GM19238 (cell line): ENCODE results near the gene SETD7.
A peak's percentile ranks its signal among the peaks of the same experiment; 100 is the strongest.

ENCODE experiments used
- DNase-seq: peaks from one replicate; pipeline ENCODE4 v3.0.0; 2011; ENCODE audit warnings: low spot score; ENCODE audit not compliant: insufficient read length

The SETD7 gene

DNA sequence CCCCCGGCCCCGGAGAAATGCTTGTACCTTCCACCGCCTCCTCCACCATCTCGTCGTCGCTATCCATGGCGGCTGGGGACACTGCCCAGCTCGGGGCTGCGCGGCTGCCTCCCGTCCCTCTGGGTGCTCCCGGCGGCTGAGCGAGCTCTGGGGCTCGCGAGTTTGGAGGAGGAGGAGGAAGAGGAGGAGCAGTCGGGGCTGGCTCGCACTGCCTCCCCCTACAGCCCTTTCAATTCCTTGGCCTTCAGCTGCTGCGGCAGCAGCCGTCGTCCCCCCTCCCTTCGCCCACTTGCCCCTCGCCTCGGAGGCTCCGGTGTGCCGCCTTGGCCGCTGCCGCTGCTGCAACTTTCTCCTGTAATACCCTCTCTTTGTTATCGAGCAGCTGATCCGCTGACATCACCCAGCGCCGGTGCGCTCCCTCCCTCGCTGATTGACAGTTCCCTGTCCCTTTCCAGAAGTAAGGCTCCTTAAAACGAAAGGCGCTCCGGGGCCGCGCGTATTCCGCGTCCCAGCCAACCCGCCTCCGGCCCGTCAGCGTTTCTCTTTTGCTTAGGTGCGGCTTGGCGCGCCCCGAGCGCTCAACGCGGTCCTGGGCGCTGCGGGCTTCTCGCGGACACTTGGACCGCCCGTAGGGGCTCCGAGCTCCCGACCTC is at the start of gene SETD7:
SETD7 (minus strand) TSS at position 149 of the 653 bp plus-strand sequence; CDS start at position 67, 82 bp downstream.
- peak; percentile 18 for DNase-seq

DNA sequence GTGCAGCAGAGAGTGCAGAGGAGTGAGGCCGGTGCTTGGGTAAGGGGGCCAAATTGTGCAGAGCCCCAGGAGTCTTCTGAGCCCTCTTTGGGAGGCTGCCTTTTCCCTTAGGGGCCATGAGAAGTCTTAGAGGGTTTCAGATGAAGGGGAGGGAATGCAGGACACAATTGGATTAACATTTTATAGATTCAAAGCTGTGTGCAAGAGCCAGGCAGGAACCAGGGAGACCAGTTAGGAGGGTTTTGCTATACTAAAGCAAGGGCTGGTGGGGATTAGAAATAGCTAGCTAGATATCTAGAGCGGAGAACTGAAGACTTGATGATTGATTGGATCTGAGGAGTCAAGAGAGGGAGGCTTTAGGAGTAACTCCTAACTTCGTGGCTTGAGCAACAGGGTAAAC is 49.5 kb upstream of the SETD7 start:
- no peak for DNase-seq

DNA sequence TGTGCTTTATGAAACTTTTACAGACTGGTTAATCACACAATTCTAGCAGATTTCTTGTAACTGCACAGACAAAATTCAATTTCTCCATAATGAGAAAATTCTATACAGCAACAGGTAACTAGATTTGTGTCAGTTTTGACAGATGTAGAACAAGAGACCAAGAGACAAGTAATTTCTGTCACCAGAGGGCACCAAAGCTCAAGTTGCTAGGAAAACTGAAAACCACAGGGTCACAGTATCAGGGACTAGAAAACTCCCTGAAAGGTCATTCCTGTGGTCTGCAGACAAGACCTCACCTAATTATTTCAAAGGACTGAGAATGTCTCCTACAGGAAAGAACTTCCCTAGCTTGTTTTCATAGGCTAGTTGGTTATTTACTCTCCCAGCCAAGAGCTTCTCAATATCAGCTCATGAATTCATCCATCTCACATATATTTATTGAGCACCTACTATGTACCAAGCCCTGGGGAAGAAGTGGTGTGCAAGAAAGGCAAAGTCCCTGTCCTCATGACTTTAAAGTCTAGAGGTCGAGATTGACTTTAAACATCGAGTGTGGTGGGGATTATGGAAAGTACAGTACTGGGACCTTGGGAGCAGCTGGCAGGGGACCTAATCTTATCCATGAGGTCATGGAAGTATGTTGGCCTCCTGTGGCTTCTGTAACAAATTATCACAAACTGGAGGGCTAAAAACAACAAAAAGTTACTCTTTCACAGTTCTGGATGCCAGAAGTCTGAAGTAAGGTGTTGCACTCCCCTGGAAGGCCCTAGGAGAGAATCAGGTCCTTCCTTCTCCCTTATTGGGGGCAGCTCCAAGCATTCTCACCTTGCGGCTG is 47.8 kb upstream of the SETD7 start:
- no peak for DNase-seq

DNA sequence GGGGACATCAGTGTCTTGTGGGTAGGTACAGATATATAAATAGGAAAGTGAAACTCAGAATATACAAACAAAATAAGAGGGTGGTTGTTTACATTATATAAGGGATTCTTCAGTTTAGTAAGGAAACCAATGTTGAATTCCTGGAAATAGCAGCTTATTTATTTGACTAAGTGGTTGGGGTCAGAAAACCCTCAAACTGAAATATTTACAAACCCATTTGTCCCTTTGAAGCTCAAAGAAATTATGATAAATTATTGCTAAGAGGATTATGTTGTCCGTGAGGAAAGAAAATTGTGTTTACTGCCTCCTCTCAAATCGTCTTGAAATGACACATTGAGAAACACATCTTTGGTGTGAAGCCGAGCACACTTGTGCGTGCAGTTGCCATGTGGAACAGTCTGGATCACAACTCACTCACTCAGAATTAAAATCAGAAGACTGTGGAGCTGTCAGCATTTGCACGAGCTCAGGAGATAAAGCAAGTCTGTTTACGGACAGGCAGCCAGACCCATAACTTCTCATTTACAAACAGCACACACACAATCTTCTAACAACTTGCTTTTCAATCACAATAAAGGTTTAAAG is 46.8 kb upstream of the SETD7 start:
- DNase-seq: no peak

DNA sequence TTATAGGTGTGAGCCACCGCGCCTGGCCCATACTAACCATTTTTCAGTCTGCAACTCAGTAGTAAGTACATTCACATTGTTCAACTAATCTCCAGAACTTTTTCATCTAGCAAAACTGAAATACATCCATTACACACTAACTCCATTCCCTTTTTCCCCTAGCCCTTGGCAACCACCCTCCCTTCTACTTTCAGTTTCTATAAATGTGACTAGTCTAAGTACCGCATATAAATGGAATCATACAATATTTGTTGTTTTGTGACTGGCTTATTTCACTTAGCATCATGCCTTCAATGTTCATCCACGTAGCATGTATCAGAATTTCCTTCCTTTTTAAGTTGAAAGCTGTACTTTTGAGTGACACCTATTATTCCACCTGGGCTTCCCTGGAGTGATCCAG is 44.6 kb upstream of the SETD7 start:
- DNase-seq: no peak

DNA sequence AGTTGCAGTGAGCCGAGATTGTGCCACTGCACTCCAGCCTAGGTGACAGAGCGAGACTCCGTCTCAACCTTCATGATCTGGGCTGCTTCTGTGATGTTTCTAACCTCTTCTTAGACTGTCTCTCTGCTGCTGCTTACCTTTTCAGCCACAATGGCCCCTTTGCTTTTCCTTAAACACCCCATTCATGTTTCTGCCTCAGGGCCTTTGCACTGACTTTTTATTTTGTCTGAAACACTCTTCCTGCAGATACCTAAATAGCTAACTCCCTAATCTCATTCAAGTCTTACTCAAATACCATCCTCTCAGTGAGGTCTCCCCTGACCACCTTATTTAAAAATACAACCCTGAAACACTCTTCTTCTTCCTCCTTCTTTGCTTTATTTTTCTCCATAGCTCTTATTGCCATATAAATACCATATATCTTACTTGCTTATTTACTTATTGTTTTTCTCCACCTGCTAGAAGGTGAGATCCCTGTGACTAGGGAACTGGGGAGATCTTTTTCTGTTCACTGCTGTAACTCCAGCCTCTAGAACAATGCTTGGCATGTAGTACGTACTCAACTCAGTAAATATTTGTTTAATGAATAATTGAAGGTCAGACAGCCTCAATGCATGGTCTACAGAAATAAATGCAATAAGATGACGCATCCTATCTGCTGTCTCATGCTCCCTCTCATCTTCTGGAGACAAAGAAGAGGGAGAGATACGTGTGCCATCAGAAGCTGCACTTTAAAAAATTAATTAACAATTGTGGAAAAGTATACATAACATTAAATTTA is 43.8 kb upstream of the SETD7 start:
- no peak for DNase-seq

DNA sequence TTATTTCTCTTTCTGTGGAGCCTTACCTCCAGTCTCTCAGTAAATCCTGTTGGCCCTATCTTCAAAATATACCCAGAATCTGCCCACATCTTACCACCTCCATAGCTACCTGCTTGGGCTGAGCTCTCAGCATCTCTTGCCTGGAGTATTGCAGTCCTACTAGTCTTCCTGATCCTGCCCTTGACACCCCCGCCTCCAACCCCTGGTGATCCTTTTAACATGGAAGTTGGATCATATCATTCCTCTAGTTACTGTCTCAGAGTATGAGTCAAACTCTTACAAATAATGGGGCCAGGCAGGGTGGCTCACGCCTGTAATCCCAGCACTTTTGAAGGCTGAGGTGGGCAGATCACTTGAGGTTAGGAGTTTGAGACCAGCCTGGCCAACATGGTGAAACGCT is 43.1 kb upstream of the SETD7 start:
- no peak for DNase-seq

DNA sequence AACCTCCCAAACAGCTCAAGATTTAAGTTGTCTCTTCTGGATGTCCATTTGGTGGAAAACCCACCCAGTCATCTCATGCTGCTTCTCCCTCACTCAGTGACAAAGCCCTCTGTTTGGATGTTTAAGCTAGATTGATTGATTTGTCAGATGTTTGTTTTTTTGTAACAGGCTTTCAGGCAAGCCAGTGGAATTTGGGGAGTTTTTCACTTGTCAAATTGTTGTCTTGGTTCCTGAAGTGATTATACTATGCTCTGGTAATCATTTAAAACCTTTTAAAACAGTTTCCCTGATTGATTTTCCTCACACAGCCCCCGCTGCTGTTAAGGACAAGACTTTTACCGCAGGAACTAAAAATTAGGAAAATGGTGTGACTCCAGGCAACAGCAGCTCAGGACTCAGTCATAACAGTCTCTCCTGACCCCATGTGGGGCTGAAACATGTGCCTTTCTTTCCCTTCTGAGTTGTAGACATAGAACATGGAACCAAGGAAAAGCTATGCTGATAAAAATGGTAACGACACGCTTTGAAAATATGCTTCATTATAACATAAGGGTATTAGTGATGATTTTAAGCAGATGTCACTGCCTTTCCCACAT is 40.8 kb upstream of the SETD7 start:
- DNase-seq: no peak

DNA sequence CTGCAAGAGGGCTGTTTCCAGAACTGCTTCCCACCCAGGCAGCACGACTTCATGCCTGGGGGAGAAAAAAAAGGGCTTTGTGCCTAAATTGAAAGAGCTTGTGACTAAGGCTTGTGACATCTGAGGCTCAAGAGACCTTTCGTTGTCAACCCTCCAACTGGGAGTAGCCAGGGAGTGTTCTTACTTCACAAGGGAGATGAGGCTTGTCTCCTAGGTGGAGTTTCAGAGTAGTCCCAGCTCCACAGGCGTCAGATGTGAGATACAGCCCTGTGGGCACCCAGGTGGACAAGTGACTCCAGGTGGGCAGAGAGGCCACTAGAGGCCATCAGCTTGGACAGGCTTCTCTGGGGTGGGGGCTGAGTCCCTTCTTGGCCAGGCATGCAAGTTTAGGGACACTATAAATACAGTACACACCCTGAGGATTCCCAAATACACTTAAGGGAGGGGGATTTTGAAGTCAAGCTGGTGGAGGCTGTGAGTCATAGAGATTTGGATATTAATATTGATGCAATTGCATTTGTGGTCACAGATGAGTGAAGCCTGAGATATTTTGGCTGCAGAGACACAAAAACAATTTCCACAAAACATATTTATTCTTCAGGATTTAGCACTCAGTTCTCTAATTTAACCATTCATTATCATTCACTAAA is 40.1 kb upstream of the SETD7 start:
- DNase-seq: no peak

DNA sequence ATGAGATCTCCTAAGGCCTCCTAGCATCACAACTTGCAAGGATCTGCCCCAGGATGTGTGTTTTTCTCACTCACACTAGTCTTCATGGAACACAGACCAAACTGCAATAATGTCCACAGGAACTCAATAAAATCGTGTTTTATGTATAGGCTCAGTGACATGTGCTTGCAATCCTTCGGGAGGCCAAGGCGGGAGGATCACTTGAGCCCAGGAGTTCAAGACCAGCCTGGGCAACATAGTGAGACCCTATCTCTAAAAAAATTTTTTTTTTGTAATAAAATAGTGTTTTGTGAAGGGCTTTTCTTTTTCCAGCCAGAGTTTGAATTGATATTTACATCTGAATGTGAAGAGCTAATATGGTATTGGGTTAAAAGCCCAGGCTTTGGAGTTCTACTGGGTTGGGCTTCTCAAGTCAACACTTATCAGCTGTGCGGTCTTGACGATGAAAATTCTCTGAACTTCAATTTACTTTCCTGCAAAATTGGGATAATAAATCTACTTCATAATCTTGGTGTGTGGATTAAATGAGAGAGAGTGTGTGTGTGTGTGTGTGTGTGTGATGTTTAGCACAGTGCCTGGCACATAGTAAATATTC is 38.7 kb upstream of the SETD7 start:
- no peak for DNase-seq

DNA sequence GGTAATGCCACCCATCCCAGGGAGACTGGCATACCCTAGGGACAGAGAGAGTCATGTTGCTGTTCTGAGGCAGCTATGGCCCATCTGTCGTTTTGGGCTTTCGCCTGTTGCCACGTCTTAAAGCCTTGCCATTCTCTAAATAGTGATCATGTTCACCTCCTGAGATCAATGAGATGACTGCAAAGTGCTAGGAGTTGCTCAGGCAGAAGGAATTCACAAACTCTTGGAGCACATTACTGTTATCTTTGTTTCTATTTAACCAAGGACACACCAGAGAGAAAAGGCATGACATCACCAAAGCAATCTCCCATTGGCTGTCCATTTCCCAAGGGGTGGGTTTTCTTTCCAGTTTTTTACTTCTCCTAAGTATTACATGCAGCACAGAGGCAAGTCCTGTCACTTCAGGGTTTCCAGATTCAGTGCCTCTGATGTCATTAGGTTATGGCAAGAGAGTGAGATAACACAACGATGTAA is 37.1 kb upstream of the SETD7 start:
- no peak for DNase-seq

DNA sequence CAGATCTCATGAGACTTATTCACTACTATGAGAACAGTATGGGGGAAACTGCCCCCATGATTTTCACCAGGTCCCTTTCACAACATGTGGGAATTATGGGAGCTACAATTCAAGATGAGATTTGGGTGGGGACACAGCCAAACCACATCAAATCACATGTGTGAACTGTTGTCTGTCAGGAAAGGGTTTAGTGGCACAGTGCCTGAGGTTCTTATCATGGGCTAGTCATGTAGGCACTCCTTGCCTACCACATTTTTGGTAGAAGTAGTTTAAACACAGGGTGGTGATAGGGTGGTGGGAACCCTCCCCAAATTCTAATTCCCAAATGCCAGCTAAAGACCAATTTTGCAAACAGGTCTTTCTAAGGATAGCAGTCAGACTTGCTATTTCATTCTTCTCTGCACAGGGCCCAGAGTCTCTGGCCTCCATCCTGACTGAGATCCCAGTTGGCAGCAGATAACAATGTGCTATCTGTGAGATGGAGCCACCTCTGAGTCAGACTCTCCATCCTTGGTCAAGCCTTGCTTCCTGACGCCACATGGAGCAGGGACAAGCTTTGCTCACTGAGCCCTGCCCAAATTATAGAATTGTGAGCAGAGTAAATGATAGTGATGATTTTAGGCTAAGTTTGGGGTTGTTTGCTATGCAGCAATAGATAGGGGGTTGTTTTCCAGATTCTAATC is 33.5 kb upstream of the SETD7 start:
- DNase-seq: no peak

DNA sequence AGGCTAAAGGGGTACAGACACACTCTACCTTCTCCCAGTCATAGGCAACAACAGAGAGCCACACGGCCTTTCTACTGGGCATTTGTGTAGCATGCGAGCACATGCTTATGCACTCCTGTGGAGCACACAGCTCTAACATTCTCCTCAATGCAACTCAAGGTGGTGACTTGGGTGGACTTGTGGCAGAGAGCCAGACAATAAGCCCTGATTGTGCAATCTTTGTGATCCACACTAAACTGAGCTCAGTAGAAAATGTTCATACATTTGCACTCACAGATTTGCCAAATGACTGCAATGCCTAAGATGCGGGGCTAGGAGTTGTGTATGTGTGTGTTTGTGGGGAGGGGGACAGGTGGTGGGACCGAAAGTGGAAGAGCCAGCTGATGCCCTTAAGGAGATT is 31.4 kb upstream of the SETD7 start:
- no peak for DNase-seq

DNA sequence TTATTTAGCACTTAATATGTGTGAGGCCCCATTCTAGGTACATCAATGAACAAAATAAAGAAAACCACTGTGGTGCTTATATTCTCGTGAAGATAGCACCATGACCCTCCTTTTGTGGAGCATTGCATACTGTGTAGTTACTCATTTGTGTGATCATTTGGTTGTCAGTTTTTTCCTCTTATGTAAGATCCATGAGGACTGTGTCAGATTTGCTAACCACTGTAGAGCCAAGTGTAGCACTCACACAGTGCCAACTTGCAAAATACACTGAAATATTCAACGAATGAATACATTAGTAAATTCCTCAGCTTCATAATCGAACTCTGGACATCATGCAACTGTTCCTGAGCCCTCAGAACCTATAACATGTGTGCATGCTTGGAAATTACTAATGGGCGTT is 29.5 kb upstream of the SETD7 start:
- DNase-seq: no peak

DNA sequence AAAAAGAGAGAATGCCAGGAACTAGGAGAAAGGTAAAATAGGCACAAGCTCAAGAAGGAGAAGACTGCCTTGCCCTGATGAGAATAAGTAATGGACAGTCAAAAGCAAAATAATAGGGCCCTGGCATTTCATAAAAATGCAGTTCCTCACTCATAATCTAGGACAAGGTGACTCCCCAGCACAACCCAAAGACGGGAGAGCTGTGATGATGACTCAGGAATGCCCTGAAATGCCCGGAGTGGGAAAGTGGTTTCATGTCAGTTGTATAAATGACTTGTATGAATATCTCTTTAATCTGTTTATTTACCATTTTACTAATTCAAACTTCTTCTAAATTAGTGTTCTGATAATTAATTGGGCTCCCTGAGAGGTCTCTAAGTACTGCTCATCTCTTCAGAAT is 28.8 kb upstream of the SETD7 start:
- no peak for DNase-seq

DNA sequence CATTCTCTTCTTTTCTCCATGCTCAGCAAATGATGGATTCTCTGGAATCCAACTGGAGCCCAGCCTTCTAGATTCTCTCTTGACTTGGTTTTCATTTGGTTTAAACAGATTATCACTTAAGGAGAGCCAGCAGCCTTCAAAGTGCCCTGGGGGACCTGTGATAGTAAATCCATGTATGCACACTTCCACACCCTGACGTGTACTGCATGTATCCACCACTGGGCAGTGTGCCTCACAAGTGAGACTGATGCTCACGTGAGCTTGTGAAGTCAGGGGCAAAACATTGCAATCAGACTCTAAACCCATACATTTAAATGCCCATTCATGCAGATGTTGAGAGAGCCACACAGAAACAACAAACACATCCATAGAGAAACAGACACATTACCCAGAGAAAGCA is 28.0 kb upstream of the SETD7 start:
- no peak for DNase-seq

DNA sequence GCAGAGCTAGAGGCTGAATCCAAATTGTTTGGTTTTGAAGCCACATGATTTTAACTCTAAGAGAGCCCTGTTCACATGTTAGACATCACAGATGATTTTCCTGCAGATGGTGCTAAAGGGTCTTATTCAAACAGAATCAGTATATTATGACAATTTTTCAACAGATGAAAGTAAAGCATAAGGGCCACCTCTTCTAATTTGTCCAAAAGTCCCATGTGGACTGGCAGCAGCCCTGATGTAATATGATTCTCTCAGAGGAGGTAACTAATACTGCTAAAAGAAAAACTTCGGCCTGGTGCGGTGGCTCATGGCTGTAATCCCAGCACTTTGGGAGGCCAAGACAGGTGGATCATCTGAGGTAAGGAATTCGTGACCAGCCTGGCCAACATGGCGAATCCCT is 26.0 kb upstream of the SETD7 start:
- DNase-seq: no peak

DNA sequence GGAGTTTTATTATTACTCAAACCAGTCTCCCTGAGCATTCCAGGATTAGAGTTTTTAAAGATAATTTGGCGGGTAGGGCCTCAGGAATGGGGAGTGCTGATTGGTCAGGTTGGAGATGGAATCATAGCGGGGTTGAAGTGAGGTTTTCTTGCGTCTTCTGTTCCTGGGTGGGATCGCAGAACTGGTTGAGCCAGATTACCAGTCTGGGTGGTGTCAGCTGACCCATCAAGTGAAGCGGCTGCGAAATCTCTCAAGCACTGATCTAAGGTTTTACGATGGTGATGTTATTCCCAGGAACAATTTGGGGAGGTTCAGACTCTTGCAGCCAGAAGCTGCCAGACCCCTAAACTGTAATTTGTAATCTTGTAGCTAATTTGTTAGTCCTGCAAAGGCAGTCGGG is 25.1 kb upstream of the SETD7 start:
- DNase-seq: no peak

DNA sequence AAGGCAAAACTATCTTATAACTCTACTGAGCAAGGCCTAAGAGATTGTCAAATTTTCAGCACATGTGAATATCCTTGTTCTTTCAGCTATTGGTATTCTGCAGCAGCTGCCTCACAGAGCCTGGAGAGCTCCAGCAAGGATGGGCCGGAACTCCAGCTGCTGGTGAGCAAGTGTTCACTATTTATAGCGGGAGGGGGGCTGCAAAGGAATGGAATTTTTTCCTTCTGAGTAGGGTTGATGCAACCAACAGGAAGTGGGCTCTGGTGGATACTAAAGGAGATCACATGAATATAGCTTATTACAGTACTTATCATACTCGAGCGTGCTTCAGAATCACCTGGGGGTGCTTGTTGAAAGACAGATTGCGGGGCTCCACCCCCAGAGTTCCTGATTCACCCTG is 20.2 kb upstream of the SETD7 start:
- DNase-seq: no peak

DNA sequence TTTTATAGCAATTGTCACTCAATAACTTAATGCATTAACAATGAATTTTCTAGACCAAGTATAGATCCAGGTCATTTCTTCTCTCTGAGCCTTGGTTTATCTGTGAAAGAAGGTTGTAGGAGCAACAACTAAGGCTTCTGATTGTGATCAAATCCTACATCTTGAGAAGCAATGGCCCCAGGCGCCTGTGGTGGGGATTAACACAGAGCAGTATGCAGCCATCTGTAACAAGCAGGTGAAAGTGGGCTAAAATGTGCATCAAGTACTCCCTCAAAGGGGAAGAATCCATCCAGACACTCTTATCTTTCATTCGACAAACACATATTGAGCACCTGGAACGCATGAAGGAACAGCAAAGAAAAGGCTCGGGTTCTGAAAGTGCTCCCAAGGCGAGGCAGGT is 19.1 kb upstream of the SETD7 start:
- no peak for DNase-seq
